Spleen (tissue), 11 donors: Measurements from ENCODE around the gene PEX19. TPM values are rescaled to one million over a fixed set of nuclear protein-coding genes. Genes with fewer than 3 reads are reported as not detected.
"Not testable (repeated sequence)": the region's sequence is repeated elsewhere in the genome, so short reads cannot be mapped to it uniquely, and the experiment has no call there.

ENCODE experiments used
- DNase-seq: peaks from one replicate; pipeline ENCODE4 v3.0.0-alpha.2; 2020
- H3K27ac ChIP-seq, 8 donors: fragments of 200-600 bp; sonication (generic) in 7 of 8; 1 replicate in 4 of 8; 2 replicates in 4 of 8; pipeline versions ENCODE4 v1.5.0 to v1.8.0; 2016 to 2021; ENCODE audit warnings: inconsistent platforms in 4 of 8, mild to moderate bottlenecking in 4 of 8, moderate library complexity in 1 of 8
- H3K27me3 ChIP-seq, 7 donors: fragments of 200-600 bp; sonication (generic) in 6 of 7; replicated peaks in 1 of 7; 1 replicate in 4 of 7; 2 replicates in 3 of 7; pipeline versions ENCODE4 v1.5.0 to v1.8.0; 2016 to 2021; ENCODE audit warnings: inconsistent platforms in 3 of 7, mild to moderate bottlenecking in 1 of 7
- H3K36me3 ChIP-seq, 6 donors: fragments of 200-600 bp; sonication (generic) in 5 of 6; 1 replicate in 4 of 6; 2 replicates in 2 of 6; pipeline versions ENCODE4 v1.5.0 to v1.8.0; 2016 to 2021; ENCODE audit warnings: inconsistent platforms in 2 of 6
- H3K4me1 ChIP-seq, 6 donors: fragments of 200-600 bp; sonication (generic) in 5 of 6; 1 replicate in 3 of 6; 2 replicates in 3 of 6; pipeline versions ENCODE4 v1.5.0 to v1.8.0; 2016 to 2021; ENCODE audit warnings: inconsistent platforms in 3 of 6
- H3K4me3 ChIP-seq, 8 donors: fragments of 200-600 bp; sonication (generic) in 7 of 8; 1 replicate in 4 of 8; 2 replicates in 4 of 8; pipeline versions ENCODE4 v1.5.0 to v1.8.0; 2016 to 2021; ENCODE audit warnings: inconsistent platforms in 4 of 8, mild to moderate bottlenecking in 4 of 8, moderate library complexity in 2 of 8
- H3K9me3 ChIP-seq, 8 donors: fragments of 200-600 bp; sonication (generic) in 7 of 8; 1 replicate in 4 of 8; 2 replicates in 4 of 8; pipeline versions ENCODE4 v1.5.0 to v1.8.0; 2016 to 2021; ENCODE audit warnings: inconsistent platforms in 4 of 8
- CTCF ChIP-seq, 11 experiments: fragments of 200-600 bp in 7 of 11; fragments of 450-650 bp in 4 of 11; sonication (generic) in 4 of 11; IDR thresholded peaks in 8 of 11; conservative IDR thresholded peaks in 3 of 11; 1 replicate in 7 of 11; 2 replicates in 4 of 11; pipeline versions ENCODE4 v1.4.0 to v1.8.0; 2016 to 2021; ENCODE audit warnings: antibody characterized with exemption in 11 of 11, inconsistent platforms in 4 of 11, mild to moderate bottlenecking in 1 of 11
- POLR2A ChIP-seq, 3 donors: fragments of 450-650 bp; IDR thresholded peaks; one replicate each; pipeline ENCODE4 v1.5.1; 2017; ENCODE audit warnings: antibody characterized with exemption in 3 of 3, mild to moderate bottlenecking in 1 of 3
- POLR2AphosphoS5 ChIP-seq, 3 donors: sonication (generic); formaldehyde crosslinking; IDR thresholded peaks; one replicate each; pipeline ENCODE4 v1.5.1; 2017; ENCODE audit warnings: antibody characterized with exemption in 3 of 3
- WGBS, 5 donors: extraction: QIAGEN DNeasy Blood & Tissue Kit in 3 of 5; methylation state at CpG; one replicate each; pipeline versions ENCODE4 v1.1.5 to v1.1.7; 2013 to 2018; 5-methylcytosine and 5-hydroxymethylcytosine counted together
- intact Hi-C: fragments of 100-400 bp; cut with DNase I; formaldehyde crosslinking; loops from one replicate; pipeline ENCODE4 v1.15.0; 2023; ENCODE audit warnings: low total_unique reads
- polyA plus RNA-seq, 3 donors: library from polyadenylated mRNA; stranded (reverse); fragments of 200-250 nt; gene quantifications; one replicate each; pipeline ENCODE4 v1.2.1, GENCODE V29; 2013
- total RNA-seq, 7 donors: library from RNA; depleted of rRNA in 3 of 7; stranded (reverse); fragments of >200 nt in 3 of 7; fragmentation: NEBNext Ultra II Directional in 4 of 7; extraction: Animal tissue kit (Norgen Biotek cat#: 25700) in 4 of 7; gene quantifications; one replicate each; pipeline versions ENCODE4 v1.1.0 to v1.2.1, GENCODE V29; 2016 to 2021
- donor health status: healthy with polysubstance abuse.
- donor health status: DM: no; HTN: no; CAD: no; lungs with moderate emphysema.
- donor health status: DM: no; HTN: no; CAD: no.
- donor health status: Bipolar disorder and iron deficiency.
- donor health status: healthy.
- donor health status: DM: no; HTN: no; CAD: no.
- donor health status: DM: yes; HTN: yes; CAD: no.

The PEX19 gene
- total and polyA plus RNA-seq, 10 donors = 11.2 to 63.8 (median 49.0) TPM

- Histone ChIP-seq H3K36me3 (peaks cover 26 to 89% (median 83%) of the 10 kb centered on the region in 6 donors), H3K9me3 (no peaks in the 10 kb centered on the region), H3K27me3 (no peaks in the 10 kb centered on the region), H3K4me3 (no peak overlapping the region), H3K27ac (peak overlapping the region in 2 of 8 donors; percentile 0 to 31), H3K4me1 (peaks cover 0 to 7% (median 0%) of the 10 kb centered on the region in 6 donors)
- intact Hi-C loops = loop anchor here (5.0 kb wide), 1 partner anchor 99 kb away; the partner anchor contains the start of gene CASQ1
- 35 to 61% (median 42%) methylated on average over 11 of the region's 11 CpGs for WGBS, 5 donors
- DNase-seq = peak; percentile 80
- TF ChIP-seq POLR2AphosphoS5 (IDR thresholded peaks at IDR 0.05) (peak in 2 of 3 donors; percentile 25 to 50), CTCF (IDR thresholded peaks at IDR 0.05 in 8 of 11, conservative IDR thresholded peaks at IDR 0.05 in 3 of 11) (peak; percentile 70 to 90 (median 81)), POLR2A (IDR thresholded peaks at IDR 0.05) (no peak)
Observed at GRCh38 chr1:160291248-160292220, 6.6 kb upstream of the PEX19 start.

- DNase-seq, H3K27ac ChIP-seq, H3K27me3 ChIP-seq, H3K9me3 ChIP-seq, H3K4me3 ChIP-seq: not testable (repeated sequence)
- TF ChIP-seq POLR2AphosphoS5 (IDR thresholded peaks at IDR 0.05) = peak in 1 of 3 donors; percentile 9
- intact Hi-C loops = loop anchor here (5.0 kb wide), 1 partner anchor 185 kb away; no protein-coding TSS in a partner anchor
- H3K4me1 ChIP-seq = peaks cover 19 to 38% (median 28%) of the 10 kb centered on the region in 6 donors
- WGBS, 5 donors = 90 to 97% (median 94%) methylated on average over 12 of the region's 12 CpGs
- H3K36me3 ChIP-seq = peaks cover 11 to 60% (median 50%) of the 10 kb centered on the region in 6 donors
Observed at GRCh38 chr1:160287769-160288168, 2.8 kb upstream of the PEX19 start.

GRCh38 chr1:160285506-160285905, 573 bp upstream of the PEX19 start:
- TF ChIP-seq POLR2AphosphoS5 (IDR thresholded peaks at IDR 0.05) (no peak), POLR2A (IDR thresholded peaks at IDR 0.05) (no peak), CTCF (IDR thresholded peaks at IDR 0.05 in 8 of 11, conservative IDR thresholded peaks at IDR 0.05 in 3 of 11) (no peak)
- no peaks in the 10 kb centered on the region for H3K9me3 ChIP-seq
- peaks cover 6 to 60% (median 50%) of the 10 kb centered on the region in 6 donors for H3K36me3 ChIP-seq
- intact Hi-C loops = loop anchor here (5.0 kb wide), 1 partner anchor 183 kb away; no protein-coding TSS in a partner anchor
- 76 to 91% (median 86%) methylated on average over 23 of the region's 23 CpGs for WGBS, 5 donors
- no peaks in the 10 kb centered on the region for H3K27me3 ChIP-seq
- H3K27ac ChIP-seq = peak overlapping the region in 4 of 8 donors; percentile 84 to 91 (median 87)
- H3K4me3 ChIP-seq = peak overlapping the region; percentile 65 to 97 (median 86)
- H3K4me1 ChIP-seq = peaks cover 19 to 38% (median 28%) of the 10 kb centered on the region in 6 donors
- peak; percentile 72 for DNase-seq

- H3K36me3 ChIP-seq = peaks cover 6 to 60% (median 50%) of the 10 kb centered on the region in 6 donors
- peak overlapping the region; percentile 65 to 97 (median 86) for H3K4me3 ChIP-seq
- TF ChIP-seq POLR2AphosphoS5 (IDR thresholded peaks at IDR 0.05) = peak in 1 of 3 donors; percentile 69
- no peak for TF ChIP-seq CTCF (IDR thresholded peaks at IDR 0.05 in 8 of 11, conservative IDR thresholded peaks at IDR 0.05 in 3 of 11)
- intact Hi-C loops = no loop called here
- no peaks in the 10 kb centered on the region for H3K27me3 ChIP-seq
- H3K4me1 ChIP-seq = peaks cover 19 to 38% (median 28%) of the 10 kb centered on the region in 6 donors
- H3K9me3 ChIP-seq = no peaks in the 10 kb centered on the region
- 2 to 5% (median 3%) methylated on average over 15 of the region's 15 CpGs for WGBS, 5 donors
- DNase-seq = no peak
- peak overlapping the region; percentile 82 to 91 (median 86) for H3K27ac ChIP-seq
Observed at GRCh38 chr1:160284220-160284781, 632 bp downstream of the PEX19 start.
